HG03280 (cell line): ENCODE measurements around the gene GRAMD1B.
"Not testable (repeated sequence)": the region's sequence is repeated elsewhere in the genome, so short reads cannot be mapped to it uniquely, and the experiment has no call there.

ENCODE experiments used
- ATAC-seq: cut with Tn5 transposase; IDR thresholded peaks from one replicate; pipeline ENCODE4 v1.9.1; 2021; ENCODE audit warnings: mild to moderate bottlenecking, moderate library complexity; ENCODE audit not compliant: unreplicated experiment

The GRAMD1B gene

GRCh38 chr11:123559523-123559955, 129.5 kb downstream of the GRAMD1B start:
- ATAC-seq: no peak

DNA sequence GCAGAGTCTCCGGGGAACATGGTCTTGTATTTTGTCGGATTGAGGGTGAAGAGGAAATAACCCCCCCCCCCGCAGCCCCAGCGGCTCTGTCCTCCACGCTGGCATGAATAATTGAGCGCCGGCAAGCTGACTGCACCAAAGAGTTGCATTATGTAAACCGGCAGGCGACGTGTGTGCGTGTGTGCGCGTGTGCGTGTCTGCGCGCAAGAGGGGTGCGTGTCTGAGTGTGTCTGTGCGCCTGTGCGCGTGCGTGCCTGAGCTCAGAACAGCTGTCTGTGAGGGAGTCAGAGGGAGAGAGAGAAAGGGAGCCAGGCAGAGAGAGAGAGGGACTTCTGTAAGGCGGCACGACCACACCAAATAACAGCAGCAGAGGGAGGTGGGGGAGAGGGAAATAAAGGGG, 129.9 kb downstream of the GRAMD1B start:
- no peak for ATAC-seq

DNA sequence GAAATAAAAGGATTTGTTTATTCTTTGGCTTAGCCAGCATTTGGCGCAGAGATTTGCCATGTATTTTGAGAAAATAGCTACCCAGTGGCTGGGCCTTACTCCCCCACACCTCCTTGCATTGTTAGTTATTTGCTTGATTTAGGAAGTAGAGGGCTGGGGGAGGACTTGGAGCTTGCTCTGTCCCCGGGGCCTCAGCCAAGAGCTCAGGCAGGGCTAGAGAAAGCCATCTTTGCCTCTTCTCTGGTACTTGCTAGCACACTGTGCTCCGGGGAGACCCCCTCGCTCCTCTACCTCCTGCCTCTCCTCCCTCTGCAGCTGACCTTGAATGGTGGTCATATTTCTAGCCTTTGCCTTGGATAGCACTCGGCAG, 131.3 kb downstream of the GRAMD1B start:
- ATAC-seq: no peak

- no peak for ATAC-seq
Observed at GRCh38 chr11:123562158-123562557, 132.1 kb downstream of the GRAMD1B start.

GRCh38 chr11:123562829-123563228, 132.8 kb downstream of the GRAMD1B start:
- ATAC-seq: no peak

DNA sequence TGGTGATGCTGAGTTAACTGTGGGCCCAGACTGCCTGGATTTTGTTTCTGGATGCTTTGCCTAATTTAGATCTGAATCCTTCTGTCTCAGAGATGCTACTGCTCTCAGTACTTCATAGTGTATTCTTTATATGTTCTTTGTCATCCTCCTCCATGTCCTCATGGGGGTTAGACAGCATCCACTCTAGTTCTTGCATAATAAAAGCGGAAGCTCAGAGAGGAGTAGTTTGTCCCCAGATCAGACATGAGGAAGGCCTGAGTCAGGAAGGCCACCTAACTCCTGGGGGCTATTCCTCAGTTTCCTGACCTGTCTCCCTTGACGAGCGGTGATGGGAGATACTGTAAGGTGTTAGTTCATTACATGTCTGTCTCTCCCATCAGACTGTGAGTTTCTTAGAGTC, 134.2 kb downstream of the GRAMD1B start:
- no peak for ATAC-seq

DNA sequence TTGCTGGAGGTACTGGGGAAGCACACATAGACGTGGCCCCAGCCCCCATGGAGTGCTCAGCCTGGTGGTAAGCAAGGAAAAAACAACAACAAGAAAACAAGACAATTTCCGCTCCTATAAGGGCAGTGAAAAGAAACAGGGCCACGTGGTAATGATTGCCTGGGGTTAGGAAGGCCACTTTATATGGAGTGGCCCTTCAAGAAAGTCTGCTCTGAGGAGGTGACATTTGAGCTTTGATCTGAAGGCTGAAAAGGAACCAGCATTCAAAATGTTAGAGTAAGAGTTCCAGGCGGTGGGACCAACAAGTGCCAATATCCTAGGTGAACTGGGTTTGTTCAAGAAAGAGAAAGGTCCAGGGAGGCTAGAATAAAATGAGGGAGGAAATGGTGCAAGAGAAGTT, 136.8 kb downstream of the GRAMD1B start:
- no peak for ATAC-seq

- ATAC-seq: no peak
Observed at GRCh38 chr11:123567466-123567865, 137.4 kb downstream of the GRAMD1B start.

- no peak for ATAC-seq
Observed at GRCh38 chr11:123568367-123568870, 138.3 kb downstream of the GRAMD1B start.

DNA sequence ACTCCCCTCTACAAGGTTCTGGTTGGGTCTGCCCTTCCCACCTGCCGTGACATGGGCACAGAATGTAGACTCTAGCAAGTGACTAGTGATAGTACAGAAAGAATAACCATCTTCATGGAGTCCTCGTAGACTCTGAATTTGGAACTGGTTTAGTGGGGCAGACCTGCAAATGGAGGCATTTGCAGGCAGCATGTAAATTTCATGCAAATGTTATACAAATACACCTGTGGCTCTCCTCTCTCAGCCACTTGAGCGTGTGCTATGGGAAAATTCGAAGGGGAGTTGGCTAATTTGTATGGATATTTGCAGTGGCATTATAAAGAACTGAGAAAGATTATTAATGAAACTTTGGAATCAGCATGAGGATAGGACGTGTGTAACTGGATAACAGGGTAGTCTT, 139.3 kb downstream of the GRAMD1B start:
- no peak for ATAC-seq

DNA sequence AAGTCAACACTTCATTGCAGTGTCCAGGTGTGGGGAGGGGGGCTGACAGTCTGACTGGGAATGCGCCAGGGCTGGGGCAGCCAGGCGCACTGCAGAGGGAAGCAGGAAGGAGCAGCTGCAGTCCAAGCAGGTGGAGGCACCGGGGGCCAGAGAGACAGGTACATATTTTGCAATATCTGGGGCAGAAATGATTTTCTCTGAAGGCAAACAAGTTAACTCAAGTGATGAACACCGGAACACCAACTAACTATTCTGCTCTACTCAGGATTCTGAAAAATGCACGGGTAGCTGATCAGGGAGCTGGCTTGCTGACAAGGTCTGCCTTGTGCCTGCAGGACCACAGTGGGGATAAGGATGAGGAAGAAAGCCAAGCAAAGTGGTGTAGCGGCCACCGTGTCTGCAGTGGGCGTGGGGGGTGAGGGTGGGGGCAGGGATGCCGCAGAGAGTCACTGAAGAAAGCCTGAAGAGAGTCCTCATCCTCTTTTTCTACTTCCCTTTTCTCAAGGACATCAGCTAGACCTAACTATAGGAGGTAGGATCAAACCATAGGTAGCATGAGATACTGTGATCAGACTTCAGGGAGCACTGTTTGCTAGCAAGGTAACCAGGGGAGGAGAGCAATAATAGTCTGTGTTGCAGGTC, 141.0 kb downstream of the GRAMD1B start:
- no peak for ATAC-seq

DNA sequence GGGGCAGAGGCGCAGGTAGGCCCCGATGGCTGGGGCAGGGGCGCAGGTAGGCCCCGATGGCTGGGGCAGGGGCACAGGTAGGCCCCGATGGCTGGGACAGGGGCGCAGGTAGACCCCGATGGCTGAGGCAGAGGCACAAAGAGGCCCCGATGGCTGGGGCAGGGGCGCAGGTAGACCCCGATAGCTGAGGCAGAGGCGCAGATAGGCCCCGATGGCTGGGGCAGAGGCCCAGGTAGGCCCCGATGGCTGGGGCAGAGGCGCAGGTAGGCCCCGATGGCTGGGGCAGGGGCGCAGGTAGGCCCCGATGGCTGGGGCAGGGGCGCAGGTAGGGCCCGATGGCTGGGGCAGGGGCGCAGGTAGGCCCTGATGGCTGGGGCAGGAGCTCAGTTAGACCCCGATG, 142.7 kb downstream of the GRAMD1B start:
- ATAC-seq: not testable (repeated sequence)

- no peak for ATAC-seq
Observed at GRCh38 chr11:123573286-123573685, 143.2 kb downstream of the GRAMD1B start.

GRCh38 chr11:123575441-123575840, 145.4 kb downstream of the GRAMD1B start:
- ATAC-seq: no peak

DNA sequence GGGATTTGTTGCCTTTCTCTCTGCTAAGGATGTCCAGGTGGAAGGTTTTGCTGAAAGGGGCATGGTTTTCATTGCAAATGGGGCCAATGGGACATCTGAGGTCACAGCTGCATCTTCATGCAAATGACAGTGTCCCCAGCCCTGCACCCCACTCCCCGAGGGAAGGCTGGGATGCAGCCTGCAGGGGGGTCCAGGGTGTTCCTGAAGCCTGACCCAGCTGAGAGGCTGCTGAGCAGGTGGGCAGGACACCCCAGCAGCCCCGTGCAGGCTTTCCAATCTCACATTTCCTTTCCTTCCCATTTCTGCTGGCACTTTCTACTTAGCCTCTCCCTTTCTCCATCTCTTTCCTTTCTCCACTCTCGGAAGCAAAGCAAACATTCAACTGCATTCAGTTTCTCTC, 146.0 kb downstream of the GRAMD1B start:
- ATAC-seq: no peak

DNA sequence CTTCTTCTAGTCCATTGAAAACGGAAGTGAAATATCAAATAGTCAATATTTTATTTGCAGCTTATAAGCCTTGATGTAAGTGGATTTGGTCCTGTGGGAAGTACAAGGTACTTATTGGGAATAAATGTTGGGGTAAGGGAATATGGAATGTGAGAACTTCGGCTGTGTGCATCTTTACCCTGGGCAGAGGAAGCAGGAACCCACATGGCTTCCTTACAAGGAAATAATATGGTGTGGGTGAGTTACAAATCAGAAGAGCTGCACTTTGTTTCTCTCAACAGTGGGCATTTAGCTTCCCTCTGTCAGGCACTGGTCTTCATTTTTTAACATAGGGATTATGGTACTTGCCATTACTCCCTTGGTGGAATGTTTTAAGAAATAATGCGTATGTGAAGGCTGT, 146.4 kb downstream of the GRAMD1B start:
- no peak for ATAC-seq

GRCh38 chr11:123577081-123577598, 147.1 kb downstream of the GRAMD1B start:
- ATAC-seq: peak; percentile 60

DNA sequence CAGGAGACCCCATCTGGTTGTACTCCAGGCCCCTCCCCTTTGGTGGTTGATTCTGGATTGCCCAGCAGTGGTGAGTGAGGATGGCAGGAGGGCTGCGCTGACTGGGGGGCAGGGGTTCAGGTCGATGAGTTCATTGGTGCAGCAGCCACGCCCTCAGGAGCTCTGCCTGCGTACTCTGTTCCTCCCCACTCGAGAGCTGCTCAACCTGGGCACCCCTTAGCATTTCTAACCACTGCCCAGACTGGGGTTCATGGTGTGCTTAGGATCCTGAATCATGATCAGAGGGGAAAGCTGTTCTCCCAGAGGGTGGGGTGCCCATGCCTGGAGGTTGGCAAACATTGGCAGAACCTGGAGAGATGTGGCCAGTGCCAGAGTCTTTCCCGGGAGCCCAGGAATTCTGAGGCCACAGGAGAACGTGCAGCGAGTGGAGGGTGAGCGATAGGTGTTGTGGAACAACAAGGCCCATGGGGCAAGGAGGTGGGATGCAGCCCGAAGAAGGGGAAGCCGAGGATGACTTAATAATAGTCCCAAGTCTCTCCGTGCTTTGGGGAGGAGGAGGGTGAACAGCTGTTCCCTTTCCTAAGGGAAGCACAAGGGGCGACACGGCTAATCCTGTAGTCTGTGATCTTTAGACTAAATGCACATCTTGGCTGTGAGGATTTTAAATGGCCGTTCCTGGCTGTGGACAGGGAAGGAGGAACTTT, 148.9 kb downstream of the GRAMD1B start:
- no peak for ATAC-seq

DNA sequence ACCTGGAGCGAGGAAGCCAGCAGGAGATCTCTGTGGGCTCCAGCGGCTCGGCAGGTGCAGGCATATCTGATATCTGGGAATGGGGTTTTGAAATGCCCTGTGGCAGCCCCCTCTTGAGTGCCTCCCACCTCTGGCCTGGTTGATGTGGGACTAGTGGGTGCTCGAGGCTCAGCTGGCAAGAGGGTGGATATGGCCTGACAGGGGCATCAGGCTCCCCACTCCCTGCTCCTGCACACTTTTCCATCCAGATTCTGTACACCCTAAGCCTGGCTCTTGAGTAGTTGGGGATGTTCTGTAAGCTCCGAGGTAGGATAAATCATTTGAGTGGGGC, 149.4 kb downstream of the GRAMD1B start:
- no peak for ATAC-seq

DNA sequence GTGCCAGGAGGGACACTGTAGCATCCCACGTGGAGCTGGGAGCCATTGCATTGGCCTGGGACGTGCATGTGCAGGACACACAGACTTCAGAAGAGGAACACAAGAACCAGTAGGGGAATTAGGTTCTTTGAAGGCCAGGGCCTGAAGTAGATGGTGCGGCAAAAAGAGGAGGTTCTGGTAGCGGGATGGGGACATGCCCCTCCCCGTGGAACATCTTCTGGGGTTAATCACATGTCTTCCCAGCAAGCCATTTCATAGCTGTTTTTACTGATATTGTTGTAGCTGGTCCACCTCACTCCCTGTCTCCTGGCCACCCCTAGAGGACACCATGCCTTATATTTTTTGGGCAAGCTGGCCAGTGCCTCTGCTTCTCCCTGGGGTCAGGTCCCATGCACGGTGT, 150.1 kb downstream of the GRAMD1B start:
- no peak for ATAC-seq

DNA sequence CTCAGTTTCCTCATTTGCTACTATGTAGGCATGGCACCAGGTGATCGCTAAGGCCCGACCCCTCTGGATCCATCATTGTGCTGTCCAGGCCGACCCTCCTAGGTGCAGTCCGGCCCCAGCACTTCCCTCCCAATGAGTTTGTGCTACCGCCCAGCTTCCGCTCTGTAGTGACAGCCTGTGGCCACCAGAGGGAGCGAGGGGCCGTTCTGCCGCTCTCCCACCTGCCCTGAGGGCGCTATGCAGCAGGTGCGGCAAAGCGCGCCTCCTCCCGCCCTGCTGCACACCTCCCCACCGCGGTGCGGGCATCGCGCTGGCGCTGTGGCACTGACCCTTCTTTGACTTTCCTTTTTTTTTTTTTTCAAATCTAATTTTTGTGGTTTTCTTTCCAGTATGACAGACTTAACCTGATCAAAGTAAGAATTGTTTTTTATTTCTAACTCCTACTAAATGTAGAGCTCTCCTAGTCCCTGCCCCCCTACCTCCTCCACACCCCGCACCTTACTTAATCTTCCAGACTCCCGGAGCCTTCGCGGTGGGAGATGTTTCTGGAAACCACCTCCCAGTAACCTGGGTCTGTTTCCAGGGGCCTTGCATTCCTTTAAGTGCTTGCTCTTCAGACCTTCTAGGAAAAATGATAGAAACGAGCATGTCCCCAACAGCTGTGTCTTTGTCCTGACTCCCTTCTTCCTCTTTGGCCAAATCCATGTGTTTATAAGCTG, 150.6 kb downstream of the GRAMD1B start:
- peak; percentile 81 for ATAC-seq
